ENCODE measurements around the gene KNSTRN.

- TF ChIP-seq CTCF (IDR thresholded peaks at IDR 0.05) (no peak), POLR2AphosphoS5 (IDR thresholded peaks at IDR 0.05) (no peak), POLR2A (IDR thresholded peaks at IDR 0.05) (no peak), EP300 (IDR thresholded peaks at IDR 0.05) (no peak)
Measured at GRCh38 chr15:40425681-40426080, 43.2 kb downstream of the KNSTRN start.

All from suprapubic skin (tissue), 4 donors.